ENCODE measurements around the gene RASGRP3.

RASGRP3 gene

GRCh38 chr2:33451214-33451613 is 25.2 kb upstream of the RASGRP3 start:
- Histone ChIP-seq H3K9ac (ENCODE audit: low read length) (no peak overlapping the region), H3K4me1 (ENCODE audit: insufficient read depth, low read length, severe bottlenecking) (no peaks in the 10 kb centered on the region), H3K9me3 (ENCODE audit: low read length) (no peaks in the 10 kb centered on the region), H3K4me3 (ENCODE audit: low read depth, low read length, poor library complexity, severe bottlenecking) (no peak overlapping the region), H3K27me3 (ENCODE audit: insufficient read depth, low read length) (no peaks in the 10 kb centered on the region), H3K27ac (ENCODE audit: low read depth, low read length, poor library complexity, severe bottlenecking) (no peak overlapping the region), H3K9me2 (ENCODE audit: low read depth, low read length) (no peaks in the 10 kb centered on the region), H3K79me2 (ENCODE audit: insufficient read depth, low read length) (no peaks in the 10 kb centered on the region), H3K36me3 (ENCODE audit: insufficient read depth, low read length) (no peaks in the 10 kb centered on the region), H2AFZ (ENCODE audit: low read length) (no peak overlapping the region), H4K20me1 (ENCODE audit: insufficient read depth, low read length) (no peaks in the 10 kb centered on the region), H3K4me2 (ENCODE audit: low read length) (no peak overlapping the region), H3F3A (ENCODE audit: insufficient read depth, low read length) (no peaks in the 10 kb centered on the region)
- TF ChIP-seq EZH2 (IDR thresholded peaks at IDR 0.05; ENCODE audit: borderline replicate concordance, low read length): no peak

- Histone ChIP-seq H3K4me1 (ENCODE audit: insufficient read depth, low read length, severe bottlenecking) (no peaks in the 10 kb centered on the region), H3K4me3 (ENCODE audit: low read depth, low read length, poor library complexity, severe bottlenecking) (no peak overlapping the region), H3K9me3 (ENCODE audit: low read length) (no peaks in the 10 kb centered on the region), H3K27ac (ENCODE audit: low read depth, low read length, poor library complexity, severe bottlenecking) (no peak overlapping the region), H3K9me2 (ENCODE audit: low read depth, low read length) (no peaks in the 10 kb centered on the region), H3F3A (ENCODE audit: insufficient read depth, low read length) (no peaks in the 10 kb centered on the region), H3K79me2 (ENCODE audit: insufficient read depth, low read length) (no peaks in the 10 kb centered on the region), H3K9ac (ENCODE audit: low read length) (no peak overlapping the region), H2AFZ (ENCODE audit: low read length) (no peak overlapping the region), H3K27me3 (ENCODE audit: insufficient read depth, low read length) (no peaks in the 10 kb centered on the region), H4K20me1 (ENCODE audit: insufficient read depth, low read length) (no peaks in the 10 kb centered on the region), H3K36me3 (ENCODE audit: insufficient read depth, low read length) (no peaks in the 10 kb centered on the region), H3K4me2 (ENCODE audit: low read length) (no peak overlapping the region)
- TF ChIP-seq CTCF (IDR thresholded peaks at IDR 0.05; ENCODE audit: low read length) (no peak), EZH2 (IDR thresholded peaks at IDR 0.05; ENCODE audit: borderline replicate concordance, low read length) (no peak)
These were observed 24.6 kb upstream of the RASGRP3 start for GRCh38 chr2:33451825-33452224.

DNA sequence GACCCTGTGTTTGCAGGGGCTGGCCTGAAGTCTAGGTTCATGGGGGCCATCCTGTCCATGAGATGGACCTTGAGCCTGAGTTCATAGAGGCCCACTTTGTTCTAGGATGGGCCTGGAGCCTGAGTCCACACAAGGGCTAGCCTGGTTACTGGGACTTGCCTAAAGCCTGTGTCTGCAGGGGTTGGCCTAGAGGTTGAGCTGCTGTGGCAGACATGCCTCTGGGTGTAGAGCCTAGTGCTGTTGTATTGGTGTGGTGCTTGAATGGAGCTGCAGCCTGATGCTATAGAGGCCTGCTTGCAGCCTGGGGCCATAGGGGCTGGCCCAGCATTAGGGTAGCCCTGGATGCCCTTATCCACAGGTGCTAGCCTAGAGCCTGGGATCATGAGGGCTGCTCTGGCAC is 23.9 kb upstream of the RASGRP3 start:
- Histone ChIP-seq H3K4me3 (ENCODE audit: low read depth, low read length, poor library complexity, severe bottlenecking) (no peak overlapping the region), H3K9me3 (ENCODE audit: low read length) (no peaks in the 10 kb centered on the region), H3K27me3 (ENCODE audit: insufficient read depth, low read length) (no peaks in the 10 kb centered on the region), H3K27ac (ENCODE audit: low read depth, low read length, poor library complexity, severe bottlenecking) (no peak overlapping the region), H3K36me3 (ENCODE audit: insufficient read depth, low read length) (no peaks in the 10 kb centered on the region), H3K79me2 (ENCODE audit: insufficient read depth, low read length) (no peaks in the 10 kb centered on the region), H2AFZ (ENCODE audit: low read length) (no peak overlapping the region), H3K4me1 (ENCODE audit: insufficient read depth, low read length, severe bottlenecking) (peaks cover 4% of the 10 kb centered on the region), H3K9me2 (ENCODE audit: low read depth, low read length) (no peaks in the 10 kb centered on the region), H4K20me1 (ENCODE audit: insufficient read depth, low read length) (no peaks in the 10 kb centered on the region), H3K4me2 (ENCODE audit: low read length) (no peak overlapping the region), H3K9ac (ENCODE audit: low read length) (no peak overlapping the region), H3F3A (ENCODE audit: insufficient read depth, low read length) (no peaks in the 10 kb centered on the region)
- TF ChIP-seq CTCF (IDR thresholded peaks at IDR 0.05; ENCODE audit: low read length) (no peak), EZH2 (IDR thresholded peaks at IDR 0.05; ENCODE audit: borderline replicate concordance, low read length) (no peak)

DNA sequence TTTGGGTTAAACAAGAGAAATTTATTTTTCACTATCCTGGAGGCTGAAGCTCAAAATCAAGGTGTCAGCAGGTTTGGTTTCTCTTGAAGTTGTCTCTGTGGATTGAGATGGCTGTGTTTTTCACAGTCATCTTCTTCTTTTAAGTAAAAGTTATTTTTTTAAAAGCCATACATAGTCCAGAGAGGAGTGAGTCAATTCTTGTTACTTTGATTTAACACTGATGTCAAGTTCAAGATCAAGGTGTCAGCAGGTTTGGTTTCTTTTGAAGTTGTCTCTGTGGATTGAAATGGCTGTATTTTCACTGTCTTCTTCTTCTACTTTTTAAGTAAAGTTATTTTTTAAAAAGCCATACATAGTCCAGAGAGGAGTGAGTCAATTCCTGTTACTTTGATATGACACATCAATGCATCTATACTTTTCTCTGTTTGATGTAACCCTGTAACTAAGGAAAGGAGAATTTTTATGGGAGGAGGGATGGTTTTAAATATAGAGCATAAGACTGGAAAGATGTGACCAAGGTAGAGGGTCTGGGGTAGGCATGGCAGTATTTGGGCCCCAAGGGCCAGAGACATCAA is 22.5 kb upstream of the RASGRP3 start:
- Histone ChIP-seq H3F3A (ENCODE audit: insufficient read depth, low read length) (no peaks in the 10 kb centered on the region), H3K27ac (ENCODE audit: low read depth, low read length, poor library complexity, severe bottlenecking) (no peak overlapping the region)

More for the DNA sequence above, 22.5 kb upstream of the RASGRP3 start:
- Histone ChIP-seq H3K9me3 (ENCODE audit: low read length) (no peaks in the 10 kb centered on the region), H3K4me3 (ENCODE audit: low read depth, low read length, poor library complexity, severe bottlenecking) (no peak overlapping the region), H3K79me2 (ENCODE audit: insufficient read depth, low read length) (no peaks in the 10 kb centered on the region), H2AFZ (ENCODE audit: low read length) (no peak overlapping the region), H3K4me1 (ENCODE audit: insufficient read depth, low read length, severe bottlenecking) (peaks cover 11% of the 10 kb centered on the region), H3K9ac (ENCODE audit: low read length) (no peak overlapping the region), H4K20me1 (ENCODE audit: insufficient read depth, low read length) (no peaks in the 10 kb centered on the region), H3K27me3 (ENCODE audit: insufficient read depth, low read length) (no peaks in the 10 kb centered on the region), H3K9me2 (ENCODE audit: low read depth, low read length) (no peaks in the 10 kb centered on the region), H3K4me2 (ENCODE audit: low read length) (no peak overlapping the region), H3K36me3 (ENCODE audit: insufficient read depth, low read length) (no peaks in the 10 kb centered on the region)
- no peak for TF ChIP-seq CTCF (IDR thresholded peaks at IDR 0.05; ENCODE audit: low read length)
- no peak for TF ChIP-seq EZH2 (IDR thresholded peaks at IDR 0.05; ENCODE audit: borderline replicate concordance, low read length)
